ENCODE measurements around the gene TAS2R14.

DNA sequence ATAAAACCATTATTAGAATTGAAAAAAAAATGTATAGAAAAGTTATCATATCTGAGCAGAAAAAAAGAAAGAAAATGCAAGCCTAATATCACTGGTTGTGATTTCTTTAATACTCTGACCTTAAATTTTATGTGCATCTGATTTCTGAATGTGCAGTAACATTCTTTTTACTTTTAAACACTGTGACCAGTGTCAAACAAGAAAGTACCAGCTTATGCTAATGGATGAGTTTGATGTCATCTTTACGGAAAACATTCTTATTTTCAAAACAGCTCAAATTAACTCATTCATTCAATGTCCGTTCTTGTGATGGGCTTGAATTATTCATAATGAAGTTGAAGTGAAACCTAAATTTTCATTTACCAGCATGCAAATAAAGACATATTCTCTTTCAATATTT lies 47.7 kb upstream of the TAS2R14 start, which contains the start of gene TAS2R50:
- TF ChIP-seq CTCF (IDR thresholded peaks at IDR 0.05) (no peak), POLR2A (IDR thresholded peaks at IDR 0.05) (no peak)
